ENCODE results near the gene RAB3GAP1.
"Not testable (repeated sequence)": the region's sequence is repeated elsewhere in the genome, so short reads cannot be mapped to it uniquely, and the experiment has no call there.

RAB3GAP1 gene

GRCh38 chr2:135055182-135055786, 3.2 kb downstream of the RAB3GAP1 start:
- DNase-seq (ENCODE audit: low read depth), result peak; percentile 50

- DNase-seq (ENCODE audit: low read depth), result no peak
Observed at GRCh38 chr2:135056790-135057189, 4.7 kb downstream of the RAB3GAP1 start.

GRCh38 chr2:135059577-135059976, 7.5 kb downstream of the RAB3GAP1 start:
- no peak for DNase-seq (ENCODE audit: low read depth)

GRCh38 chr2:135063210-135063609, 11.1 kb downstream of the RAB3GAP1 start:
- no peak for DNase-seq (ENCODE audit: low read depth)

- no peak for DNase-seq (ENCODE audit: low read depth)
Observed at GRCh38 chr2:135064149-135064548, 12.1 kb downstream of the RAB3GAP1 start.

GRCh38 chr2:135066710-135067109, 14.6 kb downstream of the RAB3GAP1 start:
- peak; percentile 19 for DNase-seq (ENCODE audit: low read depth)

GRCh38 chr2:135072125-135072997, 20.3 kb downstream of the RAB3GAP1 start:
- DNase-seq (ENCODE audit: low read depth), result no peak

GRCh38 chr2:135074216-135074615, 22.1 kb downstream of the RAB3GAP1 start:
- no peak for DNase-seq (ENCODE audit: low read depth)

GRCh38 chr2:135076556-135076955, 24.5 kb downstream of the RAB3GAP1 start:
- no peak for DNase-seq (ENCODE audit: low read depth)

GRCh38 chr2:135078417-135078816, 26.3 kb downstream of the RAB3GAP1 start:
- no peak for DNase-seq (ENCODE audit: low read depth)

GRCh38 chr2:135086222-135086621, 34.1 kb downstream of the RAB3GAP1 start:
- DNase-seq (ENCODE audit: low read depth), result no peak

- DNase-seq (ENCODE audit: low read depth), result not testable (repeated sequence)
Observed at GRCh38 chr2:135089597-135089996, 37.5 kb downstream of the RAB3GAP1 start.

- no peak for DNase-seq (ENCODE audit: low read depth)
Observed at GRCh38 chr2:135091681-135092080, 39.6 kb downstream of the RAB3GAP1 start.

GRCh38 chr2:135093193-135093592, 41.1 kb downstream of the RAB3GAP1 start:
- no peak for DNase-seq (ENCODE audit: low read depth)

- DNase-seq (ENCODE audit: low read depth), result no peak
Observed at GRCh38 chr2:135093670-135094330, 41.7 kb downstream of the RAB3GAP1 start.

- DNase-seq (ENCODE audit: low read depth), result no peak
Observed at GRCh38 chr2:135094508-135094907, 42.4 kb downstream of the RAB3GAP1 start.

- DNase-seq (ENCODE audit: low read depth), result no peak
Observed at GRCh38 chr2:135095591-135095990, 43.5 kb downstream of the RAB3GAP1 start.

- DNase-seq (ENCODE audit: low read depth), result no peak
Observed at GRCh38 chr2:135096665-135097446, 44.8 kb downstream of the RAB3GAP1 start.

- DNase-seq (ENCODE audit: low read depth), result no peak
Observed at GRCh38 chr2:135097532-135098231, 45.6 kb downstream of the RAB3GAP1 start.

- no peak for DNase-seq (ENCODE audit: low read depth)
Observed at GRCh38 chr2:135099802-135100483, 47.9 kb downstream of the RAB3GAP1 start.

GRCh38 chr2:135103843-135104242, 51.8 kb downstream of the RAB3GAP1 start:
- DNase-seq (ENCODE audit: low read depth), result no peak

Data from HS-5 (cell line).